Esophagus squamous epithelium (tissue), 4 donors: ENCODE data around the gene NUFIP1.

Source experiments
- CTCF ChIP-seq, 6 experiments: fragments of 450-650 bp in 4 of 6; fragments of 200-600 bp in 2 of 6; sonication (generic) in 2 of 6; IDR thresholded peaks; one replicate each; pipeline ENCODE4 v1.5.1; 2016 to 2019; ENCODE audit warnings: antibody characterized with exemption in 6 of 6, mild to moderate bottlenecking in 4 of 6, moderate library complexity in 4 of 6
- POLR2A ChIP-seq, 4 donors: fragments of 450-650 bp; IDR thresholded peaks; one replicate each; pipeline ENCODE4 v1.6.1; 2017; ENCODE audit warnings: antibody characterized with exemption in 4 of 4, mild to moderate bottlenecking in 4 of 4, moderate library complexity in 3 of 4

GRCh38 chr13:44921931-44922758, 67.1 kb downstream of the NUFIP1 start:
- TF ChIP-seq CTCF (IDR thresholded peaks at IDR 0.05) (no peak), POLR2A (IDR thresholded peaks at IDR 0.05) (no peak)
